ENCODE results near the gene GCG.

GCG gene

DNA sequence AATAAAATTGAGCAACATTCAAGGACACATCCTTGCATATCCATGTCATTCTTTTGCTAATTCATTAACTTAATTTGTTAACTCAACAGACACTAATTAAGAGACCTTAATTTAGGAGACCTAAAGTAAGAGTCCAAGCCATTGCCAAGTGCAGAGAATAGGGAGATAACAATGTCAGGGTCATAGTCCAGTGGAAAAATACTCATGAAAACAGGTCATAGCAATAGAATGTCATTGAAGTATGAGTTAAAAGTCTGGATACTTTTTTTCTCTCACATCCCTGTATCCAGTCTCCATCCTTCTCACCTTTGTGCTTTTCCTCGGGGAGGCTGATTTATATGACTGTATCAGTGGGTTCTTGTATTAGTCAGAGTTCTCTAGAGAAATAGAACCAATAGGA, 51.5 kb downstream of the GCG start:
- no peak for DNase-seq (ENCODE audit: low spot score)

DNA sequence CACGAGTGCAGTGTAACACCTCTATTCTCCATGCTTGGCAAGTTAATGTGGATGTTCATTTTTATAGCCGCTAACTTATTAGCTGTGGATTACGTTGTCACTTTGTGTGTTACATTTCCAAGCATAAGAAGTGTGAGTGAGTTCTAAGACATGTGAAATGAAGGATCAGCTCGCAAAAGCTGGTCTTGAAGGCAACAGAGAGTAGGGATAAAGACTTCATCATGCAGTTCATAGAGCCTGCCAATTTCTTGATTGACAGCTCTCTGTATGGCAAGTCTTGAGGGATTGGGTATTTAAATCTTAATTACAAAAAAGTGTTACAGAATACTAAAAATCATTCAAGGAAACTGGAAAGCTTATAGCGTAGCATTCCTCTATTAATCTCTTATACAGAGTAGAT, 52.2 kb downstream of the GCG start:
- DNase-seq (ENCODE audit: low spot score) = no peak

Measured in SW480 (cell line).